A673 (cell line): Measurements from ENCODE around the gene PRTN3.

Source experiments
- EZH2 ChIP-seq: fragments of 200-600 bp; sonication (generic); IDR thresholded peaks from 2 replicates; pipeline ENCODE4 v1.6.1; 2017; ENCODE audit warnings: borderline replicate concordance, low read depth, mild to moderate bottlenecking, mixed read lengths, antibody characterized with exemption, low read length; ENCODE audit not compliant: poor library complexity, severe bottlenecking
- TF ChIP-seq, protein P1 (sequence below): fragments of 300-800, 200-600 bp; sonication (generic); conservative IDR thresholded peaks from 2 replicates; pipeline ENCODE4 v1.5.1; 2017; ENCODE audit warnings: low read depth, mild to moderate bottlenecking, antibody characterized with exemption, low read length, moderate library complexity, mixed read lengths

DNA sequence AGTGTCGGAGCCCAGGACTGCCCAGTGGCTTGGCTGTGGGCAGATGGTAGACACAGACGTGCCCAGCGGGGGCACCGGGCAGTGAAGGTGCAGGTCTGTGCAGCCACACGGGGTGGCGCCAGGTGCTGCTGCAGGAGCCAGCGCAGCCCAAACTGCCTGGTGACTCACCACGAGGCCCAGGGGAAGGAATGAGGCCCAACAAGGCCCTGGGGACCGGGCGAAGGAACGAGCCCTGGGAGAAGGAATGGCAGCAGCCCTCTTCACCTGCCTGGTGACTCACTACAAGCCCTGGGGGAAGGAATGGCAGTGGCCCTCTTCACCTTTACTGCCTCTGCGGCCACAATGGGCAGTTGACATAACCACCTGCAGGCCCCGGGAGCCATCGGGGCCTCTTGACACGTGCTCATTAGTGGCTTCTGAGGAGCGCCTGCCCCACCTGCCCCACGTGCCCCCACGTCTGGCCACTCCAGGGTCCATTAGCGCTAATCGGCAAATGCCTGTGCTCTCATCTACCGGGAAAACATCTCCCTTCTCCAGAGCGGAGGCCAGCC lies 42.9 kb downstream of the PRTN3 start:
- TF ChIP-seq, protein P1, sequence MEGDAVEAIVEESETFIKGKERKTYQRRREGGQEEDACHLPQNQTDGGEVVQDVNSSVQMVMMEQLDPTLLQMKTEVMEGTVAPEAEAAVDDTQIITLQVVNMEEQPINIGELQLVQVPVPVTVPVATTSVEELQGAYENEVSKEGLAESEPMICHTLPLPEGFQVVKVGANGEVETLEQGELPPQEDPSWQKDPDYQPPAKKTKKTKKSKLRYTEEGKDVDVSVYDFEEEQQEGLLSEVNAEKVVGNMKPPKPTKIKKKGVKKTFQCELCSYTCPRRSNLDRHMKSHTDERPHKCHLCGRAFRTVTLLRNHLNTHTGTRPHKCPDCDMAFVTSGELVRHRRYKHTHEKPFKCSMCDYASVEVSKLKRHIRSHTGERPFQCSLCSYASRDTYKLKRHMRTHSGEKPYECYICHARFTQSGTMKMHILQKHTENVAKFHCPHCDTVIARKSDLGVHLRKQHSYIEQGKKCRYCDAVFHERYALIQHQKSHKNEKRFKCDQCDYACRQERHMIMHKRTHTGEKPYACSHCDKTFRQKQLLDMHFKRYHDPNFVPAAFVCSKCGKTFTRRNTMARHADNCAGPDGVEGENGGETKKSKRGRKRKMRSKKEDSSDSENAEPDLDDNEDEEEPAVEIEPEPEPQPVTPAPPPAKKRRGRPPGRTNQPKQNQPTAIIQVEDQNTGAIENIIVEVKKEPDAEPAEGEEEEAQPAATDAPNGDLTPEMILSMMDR: no peak
- TF ChIP-seq EZH2: no peak
